Esophagus squamous epithelium (tissue), 4 donors: ENCODE data around the gene GNA14.

Experiments
- POLR2A ChIP-seq, 4 donors: fragments of 450-650 bp; IDR thresholded peaks; one replicate each; pipeline ENCODE4 v1.6.1; 2017; ENCODE audit warnings: antibody characterized with exemption in 4 of 4, mild to moderate bottlenecking in 4 of 4, moderate library complexity in 3 of 4
- TF ChIP-seq, protein P1 (sequence below), 6 experiments: fragments of 450-650 bp in 4 of 6; fragments of 200-600 bp in 2 of 6; sonication (generic) in 2 of 6; IDR thresholded peaks; one replicate each; pipeline ENCODE4 v1.5.1; 2016 to 2019; ENCODE audit warnings: antibody characterized with exemption in 6 of 6, mild to moderate bottlenecking in 4 of 6, moderate library complexity in 4 of 6

DNA sequence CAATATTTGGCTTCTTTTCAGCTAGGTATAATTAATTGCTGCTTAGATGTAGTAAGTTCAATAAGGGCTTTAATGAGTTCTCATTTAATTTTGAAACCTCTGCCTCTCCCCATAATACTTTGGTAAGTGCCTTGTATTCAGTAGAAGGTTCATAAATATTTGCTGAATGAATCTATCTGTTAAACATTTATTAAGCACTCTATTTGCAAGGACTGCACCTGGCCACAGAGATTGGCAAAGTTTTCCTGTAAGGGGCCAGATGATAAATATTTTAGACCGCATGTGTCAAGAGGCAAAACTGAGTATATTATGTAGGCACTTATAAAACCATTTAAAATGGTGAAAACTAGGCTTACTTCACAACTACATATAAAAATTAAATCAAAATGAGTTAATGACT lies 19.0 kb upstream of the GNA14 start:
- TF ChIP-seq, protein P1, sequence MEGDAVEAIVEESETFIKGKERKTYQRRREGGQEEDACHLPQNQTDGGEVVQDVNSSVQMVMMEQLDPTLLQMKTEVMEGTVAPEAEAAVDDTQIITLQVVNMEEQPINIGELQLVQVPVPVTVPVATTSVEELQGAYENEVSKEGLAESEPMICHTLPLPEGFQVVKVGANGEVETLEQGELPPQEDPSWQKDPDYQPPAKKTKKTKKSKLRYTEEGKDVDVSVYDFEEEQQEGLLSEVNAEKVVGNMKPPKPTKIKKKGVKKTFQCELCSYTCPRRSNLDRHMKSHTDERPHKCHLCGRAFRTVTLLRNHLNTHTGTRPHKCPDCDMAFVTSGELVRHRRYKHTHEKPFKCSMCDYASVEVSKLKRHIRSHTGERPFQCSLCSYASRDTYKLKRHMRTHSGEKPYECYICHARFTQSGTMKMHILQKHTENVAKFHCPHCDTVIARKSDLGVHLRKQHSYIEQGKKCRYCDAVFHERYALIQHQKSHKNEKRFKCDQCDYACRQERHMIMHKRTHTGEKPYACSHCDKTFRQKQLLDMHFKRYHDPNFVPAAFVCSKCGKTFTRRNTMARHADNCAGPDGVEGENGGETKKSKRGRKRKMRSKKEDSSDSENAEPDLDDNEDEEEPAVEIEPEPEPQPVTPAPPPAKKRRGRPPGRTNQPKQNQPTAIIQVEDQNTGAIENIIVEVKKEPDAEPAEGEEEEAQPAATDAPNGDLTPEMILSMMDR (IDR thresholded peaks at IDR 0.05), result no peak
- no peak for TF ChIP-seq POLR2A (IDR thresholded peaks at IDR 0.05)
